Occipital lobe (tissue), 2 donors: ENCODE data around the gene CEP170B. TPM values are rescaled to one million over a fixed set of nuclear protein-coding genes. Genes with fewer than 3 reads are reported as not detected.
"Not testable (repeated sequence)": the region's sequence is repeated elsewhere in the genome, so short reads cannot be mapped to it uniquely, and the experiment has no call there.

ENCODE experiments used
- DNase-seq: peaks from one replicate; lab custom pipeline; 2025; lab: John Stamatoyannopoulos, UW
- total RNA-seq: library from RNA; depleted of rRNA; stranded (reverse); fragments of >200 nt; gene quantifications from one replicate; pipeline ENCODE4 v1.2.3, GENCODE V29; 2014

Gene CEP170B
- total RNA-seq, 1 donor from 2014 or later, result 22.8 TPM

GRCh38 chr14:104877806-104878550, 12.9 kb downstream of the CEP170B start:
- DNase-seq, result no peak

- no peak for DNase-seq
Observed at GRCh38 chr14:104878582-104878981, 13.5 kb downstream of the CEP170B start.

- no peak for DNase-seq
Observed at GRCh38 chr14:104879201-104879982, 14.3 kb downstream of the CEP170B start.

- DNase-seq, result no peak
Observed at GRCh38 chr14:104879983-104880565, 15.0 kb downstream of the CEP170B start.

- no peak for DNase-seq
Observed at GRCh38 chr14:104880584-104881210, 15.6 kb downstream of the CEP170B start.

GRCh38 chr14:104881369-104881979, 16.4 kb downstream of the CEP170B start:
- DNase-seq, result no peak

- no peak for DNase-seq
Observed at GRCh38 chr14:104882325-104882973, 17.4 kb downstream of the CEP170B start.

GRCh38 chr14:104882991-104883660, 18.1 kb downstream of the CEP170B start:
- no peak for DNase-seq

- no peak for DNase-seq
Observed at GRCh38 chr14:104883681-104884361, 18.8 kb downstream of the CEP170B start.

- DNase-seq, result not testable (repeated sequence)
Observed at GRCh38 chr14:104884381-104884780, 19.3 kb downstream of the CEP170B start.

- DNase-seq, result no peak
Observed at GRCh38 chr14:104885031-104885972, 20.2 kb downstream of the CEP170B start.

GRCh38 chr14:104885973-104886689, 21.1 kb downstream of the CEP170B start:
- no peak for DNase-seq

GRCh38 chr14:104886690-104887622, 21.9 kb downstream of the CEP170B start:
- no peak for DNase-seq

GRCh38 chr14:104887623-104888488, 22.8 kb downstream of the CEP170B start:
- DNase-seq, result no peak

GRCh38 chr14:104888489-104889374, 23.7 kb downstream of the CEP170B start:
- no peak for DNase-seq
